ENCODE measurements around the gene CBFA2T2. TPM values are rescaled to one million over a fixed set of nuclear protein-coding genes. Genes with fewer than 3 reads are reported as not detected.
"Not testable (repeated sequence)": the region's sequence is repeated elsewhere in the genome, so short reads cannot be mapped to it uniquely, and the experiment has no call there.

CBFA2T2 gene
- total and polyA plus RNA-seq, 9 donors, result 9.4 to 29.8 (median 21.2) TPM

- intact Hi-C loops (cut with DNase I), result no loop called here
- TF ChIP-seq CTCF (IDR thresholded peaks at IDR 0.05), result no peak
- no peak for TF ChIP-seq POLR2A (IDR thresholded peaks at IDR 0.05)
- no peak for TF ChIP-seq EP300 (IDR thresholded peaks at IDR 0.05)
- Histone ChIP-seq H3K27me3 (no peaks in the 10 kb centered on the region), H3K4me1 (ENCODE audit: insufficient read depth) (peaks cover 8% of the 10 kb centered on the region), H3K27ac (no peak overlapping the region), H3K4me3 (no peak overlapping the region), H3K36me3 (no peaks in the 10 kb centered on the region), H3K9me3 (no peaks in the 10 kb centered on the region)
- no peak for DNase-seq
- 91 to 98% (median 94%) methylated on average over 5 of the region's 5 CpGs for WGBS, 3 donors
Measured at GRCh38 chr20:33569802-33570391, 80.0 kb downstream of the CBFA2T2 start.

- no peak for DNase-seq
- H3K4me3 ChIP-seq, result no peak overlapping the region
- 73 to 90% (median 87%) methylated on average over 1 of the region's 1 CpG for WGBS, 3 donors
- intact Hi-C loops (cut with DNase I), result no loop called here
- no peaks in the 10 kb centered on the region for H3K36me3 ChIP-seq
- no peaks in the 10 kb centered on the region for H3K27me3 ChIP-seq
- TF ChIP-seq CTCF (IDR thresholded peaks at IDR 0.05) (no peak), POLR2A (IDR thresholded peaks at IDR 0.05) (no peak), EP300 (IDR thresholded peaks at IDR 0.05) (no peak)
- H3K4me1 ChIP-seq (ENCODE audit: insufficient read depth), result peaks cover 8% of the 10 kb centered on the region
- H3K9me3 ChIP-seq, result no peaks in the 10 kb centered on the region
- no peak overlapping the region for H3K27ac ChIP-seq
Measured at GRCh38 chr20:33570743-33571142, 80.8 kb downstream of the CBFA2T2 start.

- H3K4me3 ChIP-seq; H3K9me3 ChIP-seq; DNase-seq; intact Hi-C loops (cut with DNase I); H3K27me3 ChIP-seq; H3K36me3 ChIP-seq; H3K27ac ChIP-seq: not testable (repeated sequence)
- 96 to 97% (median 97%) methylated on average over 5 of the region's 5 CpGs for WGBS, 3 donors
- peaks cover 11% of the 10 kb centered on the region for H3K4me1 ChIP-seq (ENCODE audit: insufficient read depth)
Measured at GRCh38 chr20:33573268-33573667, 83.4 kb downstream of the CBFA2T2 start.

GRCh38 chr20:33575282-33575681, 85.4 kb downstream of the CBFA2T2 start:
- Histone ChIP-seq H3K27ac (no peak overlapping the region), H3K36me3 (no peaks in the 10 kb centered on the region), H3K27me3 (no peaks in the 10 kb centered on the region), H3K4me1 (ENCODE audit: insufficient read depth) (peaks cover 7% of the 10 kb centered on the region), H3K4me3 (no peak overlapping the region), H3K9me3 (no peaks in the 10 kb centered on the region)
- no peak for DNase-seq
- TF ChIP-seq POLR2A (IDR thresholded peaks at IDR 0.05) (no peak), CTCF (IDR thresholded peaks at IDR 0.05) (no peak), EP300 (IDR thresholded peaks at IDR 0.05) (no peak)
- intact Hi-C loops (cut with DNase I), result no loop called here
- WGBS, 3 donors, result 68 to 72% (median 69%) methylated on average over 3 of the region's 3 CpGs

GRCh38 chr20:33576432-33577125, 86.7 kb downstream of the CBFA2T2 start:
- no peaks in the 10 kb centered on the region for H3K27me3 ChIP-seq
- no peak overlapping the region for H3K27ac ChIP-seq
- TF ChIP-seq CTCF (IDR thresholded peaks at IDR 0.05), result no peak
- no peak for TF ChIP-seq EP300 (IDR thresholded peaks at IDR 0.05)
- no peak for TF ChIP-seq POLR2A (IDR thresholded peaks at IDR 0.05)
- intact Hi-C loops (cut with DNase I), result no loop called here
- DNase-seq, result no peak
- WGBS, 3 donors, result 28 to 37% (median 28%) methylated on average over 4 of the region's 4 CpGs
- no peaks in the 10 kb centered on the region for H3K36me3 ChIP-seq
- no peak overlapping the region for H3K4me3 ChIP-seq
- H3K9me3 ChIP-seq, result no peaks in the 10 kb centered on the region
- peaks cover 7% of the 10 kb centered on the region for H3K4me1 ChIP-seq (ENCODE audit: insufficient read depth)
